ENCODE measurements around the gene SEC22A.

The SEC22A gene

GRCh38 chr3:123307064-123307463 is 105.3 kb downstream of the SEC22A start:
- DNase-seq (ENCODE audit: low read depth) = no peak

- no peak for DNase-seq (ENCODE audit: low read depth)
Measured at GRCh38 chr3:123310186-123310585, 108.4 kb downstream of the SEC22A start.

GRCh38 chr3:123310741-123311140 is 109.0 kb downstream of the SEC22A start:
- no peak for DNase-seq (ENCODE audit: low read depth)

- DNase-seq (ENCODE audit: low read depth) = no peak
Measured at GRCh38 chr3:123311201-123311600, 109.5 kb downstream of the SEC22A start.

GRCh38 chr3:123312331-123313265 is 110.9 kb downstream of the SEC22A start:
- DNase-seq (ENCODE audit: low read depth) = no peak

- no peak for DNase-seq (ENCODE audit: low read depth)
Measured at GRCh38 chr3:123313889-123314288, 112.1 kb downstream of the SEC22A start.

GRCh38 chr3:123314359-123315270 is 112.9 kb downstream of the SEC22A start:
- no peak for DNase-seq (ENCODE audit: low read depth)

- no peak for DNase-seq (ENCODE audit: low read depth)
Measured at GRCh38 chr3:123315271-123315595, 113.5 kb downstream of the SEC22A start.

- DNase-seq (ENCODE audit: low read depth) = no peak
Measured at GRCh38 chr3:123317716-123318115, 116.0 kb downstream of the SEC22A start.

- no peak for DNase-seq (ENCODE audit: low read depth)
Measured at GRCh38 chr3:123318374-123318773, 116.6 kb downstream of the SEC22A start.

GRCh38 chr3:123319760-123320159 is 118.0 kb downstream of the SEC22A start:
- DNase-seq (ENCODE audit: low read depth) = no peak

- DNase-seq (ENCODE audit: low read depth) = no peak
Measured at GRCh38 chr3:123320221-123320620, 118.5 kb downstream of the SEC22A start.

- no peak for DNase-seq (ENCODE audit: low read depth)
Measured at GRCh38 chr3:123321806-123322205, 120.1 kb downstream of the SEC22A start.

- DNase-seq (ENCODE audit: low read depth) = no peak
Measured at GRCh38 chr3:123322866-123323265, 121.1 kb downstream of the SEC22A start.
